Spleen (tissue), 7 donors: ENCODE data around the gene ARSI.

Experiments used
- POLR2A ChIP-seq, 3 donors: fragments of 450-650 bp; IDR thresholded peaks; one replicate each; pipeline ENCODE4 v1.5.1; 2017; ENCODE audit warnings: antibody characterized with exemption in 3 of 3, mild to moderate bottlenecking in 1 of 3
- POLR2AphosphoS5 ChIP-seq, 3 donors: sonication (generic); formaldehyde crosslinking; IDR thresholded peaks; one replicate each; pipeline ENCODE4 v1.5.1; 2017; ENCODE audit warnings: antibody characterized with exemption in 3 of 3
- TF ChIP-seq, protein P1 (sequence below), 11 experiments: fragments of 200-600 bp in 7 of 11; fragments of 450-650 bp in 4 of 11; sonication (generic) in 4 of 11; IDR thresholded peaks in 8 of 11; conservative IDR thresholded peaks in 3 of 11; 1 replicate in 7 of 11; 2 replicates in 4 of 11; pipeline versions ENCODE4 v1.4.0 to v1.8.0; 2016 to 2021; ENCODE audit warnings: antibody characterized with exemption in 11 of 11, inconsistent platforms in 4 of 11, mild to moderate bottlenecking in 1 of 11
- donor health status: DM: no; HTN: no; CAD: no; lungs with moderate emphysema.
- donor health status: DM: no; HTN: no; CAD: no.
- donor health status: DM: no; HTN: no; CAD: no.

DNA sequence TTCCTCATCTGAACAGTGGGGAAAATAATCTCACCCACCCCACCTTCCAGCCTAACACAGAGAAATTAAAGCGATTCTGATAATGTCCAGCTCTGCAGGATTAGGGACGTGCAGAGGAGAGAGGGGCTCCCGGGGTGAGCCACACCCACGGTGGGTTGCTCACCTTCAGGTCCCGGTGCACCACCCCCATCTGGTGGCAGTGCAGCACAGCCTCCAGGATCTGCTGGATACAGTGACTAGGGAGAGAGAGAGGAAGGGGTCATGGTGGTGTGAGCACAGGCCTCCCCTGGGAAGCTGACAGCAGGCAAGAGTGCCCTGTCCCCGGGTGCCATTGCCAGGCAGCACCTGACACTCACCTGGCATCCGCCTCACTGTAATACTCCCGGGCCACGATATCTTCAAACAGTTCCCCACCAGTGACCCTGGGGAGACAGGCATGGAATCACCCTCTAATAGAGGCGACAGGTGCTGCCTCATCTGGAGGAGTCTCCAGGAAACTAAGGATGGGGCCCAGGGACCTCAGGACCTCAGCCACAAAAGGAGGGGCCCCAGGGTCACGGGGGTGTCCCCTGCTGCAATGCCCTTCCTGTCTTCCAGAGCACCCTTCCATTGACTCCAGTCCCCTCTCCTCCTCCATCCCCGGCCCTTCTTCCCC, 46.2 kb downstream of the ARSI start:
- no peak for TF ChIP-seq POLR2AphosphoS5 (IDR thresholded peaks at IDR 0.05)
- TF ChIP-seq, protein P1, sequence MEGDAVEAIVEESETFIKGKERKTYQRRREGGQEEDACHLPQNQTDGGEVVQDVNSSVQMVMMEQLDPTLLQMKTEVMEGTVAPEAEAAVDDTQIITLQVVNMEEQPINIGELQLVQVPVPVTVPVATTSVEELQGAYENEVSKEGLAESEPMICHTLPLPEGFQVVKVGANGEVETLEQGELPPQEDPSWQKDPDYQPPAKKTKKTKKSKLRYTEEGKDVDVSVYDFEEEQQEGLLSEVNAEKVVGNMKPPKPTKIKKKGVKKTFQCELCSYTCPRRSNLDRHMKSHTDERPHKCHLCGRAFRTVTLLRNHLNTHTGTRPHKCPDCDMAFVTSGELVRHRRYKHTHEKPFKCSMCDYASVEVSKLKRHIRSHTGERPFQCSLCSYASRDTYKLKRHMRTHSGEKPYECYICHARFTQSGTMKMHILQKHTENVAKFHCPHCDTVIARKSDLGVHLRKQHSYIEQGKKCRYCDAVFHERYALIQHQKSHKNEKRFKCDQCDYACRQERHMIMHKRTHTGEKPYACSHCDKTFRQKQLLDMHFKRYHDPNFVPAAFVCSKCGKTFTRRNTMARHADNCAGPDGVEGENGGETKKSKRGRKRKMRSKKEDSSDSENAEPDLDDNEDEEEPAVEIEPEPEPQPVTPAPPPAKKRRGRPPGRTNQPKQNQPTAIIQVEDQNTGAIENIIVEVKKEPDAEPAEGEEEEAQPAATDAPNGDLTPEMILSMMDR (IDR thresholded peaks at IDR 0.05 in 8 of 11, conservative IDR thresholded peaks at IDR 0.05 in 3 of 11), result no peak
- no peak for TF ChIP-seq POLR2A (IDR thresholded peaks at IDR 0.05)
